Measurements from ENCODE around the gene DUOXA1. TPM values are rescaled to one million over a fixed set of nuclear protein-coding genes. Genes with fewer than 3 reads are reported as not detected.

The DUOXA1 gene
- total and polyA plus RNA-seq, 3 experiments from 2014 or later: 0.09 to 0.29 TPM; not detected in 1

DNA sequence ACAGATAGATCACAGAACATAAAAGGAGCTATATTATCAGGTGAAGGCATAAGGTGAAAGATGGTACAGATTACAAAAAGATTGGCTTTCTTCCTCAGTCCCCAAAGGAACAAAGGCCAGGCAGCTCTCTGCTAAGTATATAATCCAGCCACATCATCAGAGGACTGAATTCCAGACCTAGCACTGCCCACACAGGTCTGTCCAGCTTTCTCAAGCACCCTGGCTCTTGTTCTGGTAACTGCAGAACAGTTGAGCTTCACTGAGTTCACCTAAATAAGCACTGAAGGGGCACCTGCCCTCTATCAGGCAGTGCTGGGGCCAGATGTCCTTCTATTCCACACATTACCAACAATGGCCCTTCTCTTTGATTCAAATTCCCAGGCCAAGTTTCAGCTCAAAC, 6.3 kb downstream of the DUOXA1 start:
- Histone ChIP-seq H3K9me3 (ENCODE audit: low read length) (no peaks in the 10 kb centered on the region), H3K4me3 (ENCODE audit: low read length) (no peak overlapping the region), H3K27ac (ENCODE audit: low read depth, low read length) (no peak overlapping the region), H3K4me1 (ENCODE audit: insufficient read depth, low read length) (no peaks in the 10 kb centered on the region), H3K27me3 (ENCODE audit: insufficient read depth, low read length, poor library complexity, severe bottlenecking) (peaks cover 23% of the 10 kb centered on the region), H3K36me3 (ENCODE audit: insufficient read depth, low read length) (no peaks in the 10 kb centered on the region)
- Mint-ChIP-seq H3K4me1 (peaks cover under 1 to 1% (median under 1%) of the 10 kb centered on the region in 3 donors), H3K27me3 (peaks cover 18 to 72% of the 10 kb centered on the region in 2 donors), H3K36me3 (no peaks in the 10 kb centered on the region), H3K9me3 (no peaks in the 10 kb centered on the region), H3K4me3 (no peak overlapping the region), H3K27ac (no peak overlapping the region)
- no peak for DNase-seq
- CTCF ChIA-PET: interaction anchor here (1.0 to 1.1 kb wide), 2 partner anchors 9 to 276 kb away, joined by 3 to 4 read pairs; partner anchors contain the start of genes DUOX2 and DUOXA2
- POLR2A ChIA-PET: no interaction called here

DNA sequence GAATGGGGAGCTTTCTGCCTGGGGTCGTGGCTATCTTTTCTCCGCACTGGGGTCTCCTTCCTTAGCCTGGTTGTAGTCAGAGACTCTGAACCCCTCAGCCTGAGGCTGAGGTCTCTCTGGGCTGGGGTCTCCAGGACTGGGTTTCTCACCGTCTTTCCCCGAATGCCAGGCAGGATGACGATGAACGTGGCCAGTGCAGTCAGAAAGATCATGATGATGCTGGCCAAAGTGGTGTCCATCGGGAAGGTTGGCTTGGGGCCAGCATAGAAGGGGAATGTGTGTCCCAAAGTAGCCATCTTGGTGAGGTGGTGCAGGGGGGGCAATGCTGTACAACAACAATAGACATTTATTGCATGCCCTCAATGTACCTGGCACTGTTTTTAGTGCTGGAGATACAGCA, 7.0 kb downstream of the DUOXA1 start:
- ChIA-PET POLR2A (no interaction called here), CTCF (interaction anchor here (1.0 to 1.8 kb wide), 2 partner anchors 8 to 13 kb away, joined by 4 read pairs; partner anchors contain the start of genes DUOX2 and DUOXA2)
- H3K27ac ChIP-seq (ENCODE audit: low read depth, low read length): no peak overlapping the region
- H3K36me3 Mint-ChIP-seq: no peaks in the 10 kb centered on the region
- H3K27ac Mint-ChIP-seq: no peak overlapping the region
- no peaks in the 10 kb centered on the region for H3K36me3 ChIP-seq (ENCODE audit: insufficient read depth, low read length)
- no peaks in the 10 kb centered on the region for H3K9me3 ChIP-seq (ENCODE audit: low read length)
- peaks cover 5 to 7% (median 6%) of the 10 kb centered on the region in 3 donors for H3K4me1 Mint-ChIP-seq
- peaks cover 18% of the 10 kb centered on the region for H3K27me3 ChIP-seq (ENCODE audit: insufficient read depth, low read length, poor library complexity, severe bottlenecking)
- H3K4me3 ChIP-seq (ENCODE audit: low read length): no peak overlapping the region
- H3K4me1 ChIP-seq (ENCODE audit: insufficient read depth, low read length): peaks cover 3% of the 10 kb centered on the region
- H3K27me3 Mint-ChIP-seq: peaks cover 24 to 72% of the 10 kb centered on the region in 2 donors
- no peak for DNase-seq
- H3K4me3 Mint-ChIP-seq: no peak overlapping the region
- H3K9me3 Mint-ChIP-seq: no peaks in the 10 kb centered on the region

DNA sequence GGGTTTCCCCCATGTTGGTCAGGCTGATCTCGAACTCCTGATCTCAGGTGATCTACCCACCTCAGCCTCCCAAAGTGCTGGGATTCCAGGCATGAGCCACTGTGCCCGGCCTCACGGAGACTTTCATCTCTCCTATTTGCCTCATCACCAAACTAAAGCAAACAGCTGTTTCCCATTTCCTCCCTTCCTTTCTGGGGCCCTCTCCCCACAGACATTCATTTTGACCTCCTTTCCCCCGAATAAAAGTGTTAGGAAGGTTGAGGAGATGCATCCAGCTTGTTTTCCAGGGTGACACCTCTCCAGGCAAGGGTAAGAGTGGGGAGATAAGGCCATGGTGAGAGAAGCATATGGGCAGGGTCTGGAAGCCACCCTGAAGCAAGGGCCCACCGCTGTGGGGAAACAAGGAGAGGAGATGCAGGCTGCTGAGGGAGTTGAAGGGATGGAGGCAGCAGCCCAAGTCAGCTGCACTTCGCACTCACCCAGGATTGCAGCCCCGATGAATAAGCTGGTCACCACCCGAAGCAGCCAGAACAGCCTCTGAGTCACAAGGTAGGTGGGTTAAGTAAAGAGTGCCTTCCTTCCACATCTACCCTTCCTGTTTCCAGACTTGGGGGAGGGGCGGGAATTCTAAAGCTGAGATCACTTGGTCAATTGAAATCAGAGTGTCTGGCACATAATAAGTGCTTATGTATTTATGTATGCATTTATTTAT, 7.8 kb downstream of the DUOXA1 start:
- H3K4me3 ChIP-seq (ENCODE audit: low read length): no peak overlapping the region
- H3K9me3 Mint-ChIP-seq: no peaks in the 10 kb centered on the region
- H3K36me3 Mint-ChIP-seq: no peaks in the 10 kb centered on the region
- H3K27ac ChIP-seq (ENCODE audit: low read depth, low read length): no peak overlapping the region
- H3K36me3 ChIP-seq (ENCODE audit: insufficient read depth, low read length): no peaks in the 10 kb centered on the region
- no peak overlapping the region for H3K27ac Mint-ChIP-seq
- H3K27me3 Mint-ChIP-seq: peaks cover 24 to 76% of the 10 kb centered on the region in 2 donors
- H3K4me3 Mint-ChIP-seq: no peak overlapping the region
- peaks cover 24% of the 10 kb centered on the region for H3K27me3 ChIP-seq (ENCODE audit: insufficient read depth, low read length, poor library complexity, severe bottlenecking)
- H3K4me1 ChIP-seq (ENCODE audit: insufficient read depth, low read length): peaks cover 12% of the 10 kb centered on the region
- POLR2A ChIA-PET: no interaction called here
- H3K9me3 ChIP-seq (ENCODE audit: low read length): no peaks in the 10 kb centered on the region
- no peak for DNase-seq
- peaks cover 12 to 15% (median 14%) of the 10 kb centered on the region in 3 donors for H3K4me1 Mint-ChIP-seq
- CTCF ChIA-PET: interaction anchor here (1.3 to 1.8 kb wide), 2 partner anchors 8 to 14 kb away, joined by 4 read pairs; partner anchors contain the start of genes DUOX1 and DUOXA1

DNA sequence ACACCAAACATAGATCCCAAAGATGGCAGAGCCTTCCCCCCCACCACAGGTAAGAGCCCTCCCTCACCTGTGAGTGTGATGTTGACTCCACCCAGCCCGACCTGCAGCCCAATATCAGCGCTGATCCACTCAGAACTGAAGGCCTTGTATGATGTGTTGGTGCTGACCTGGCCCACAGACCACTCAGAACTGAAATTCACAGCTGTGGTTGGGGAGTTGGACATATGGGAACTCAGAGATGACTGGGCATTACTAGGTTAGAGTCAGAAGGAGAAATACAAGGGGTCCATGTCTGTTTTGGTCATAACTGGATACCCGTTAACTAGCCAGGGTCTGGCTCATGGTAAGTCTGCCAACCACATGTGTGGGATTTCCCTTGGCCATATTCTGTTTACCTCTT, 8.7 kb downstream of the DUOXA1 start:
- Histone ChIP-seq H3K9me3 (ENCODE audit: low read length) (no peaks in the 10 kb centered on the region), H3K27ac (ENCODE audit: low read depth, low read length) (no peak overlapping the region), H3K4me3 (ENCODE audit: low read length) (no peak overlapping the region), H3K36me3 (ENCODE audit: insufficient read depth, low read length) (no peaks in the 10 kb centered on the region), H3K4me1 (ENCODE audit: insufficient read depth, low read length) (peaks cover 19% of the 10 kb centered on the region), H3K27me3 (ENCODE audit: insufficient read depth, low read length, poor library complexity, severe bottlenecking) (peaks cover 29% of the 10 kb centered on the region)
- CTCF ChIA-PET: interaction anchor here (1.0 to 1.8 kb wide), 3 partner anchors 9 to 42 kb away, joined by 3 to 4 read pairs (median 4); partner anchors contain the start of genes DUOX1 and DUOXA1
- Mint-ChIP-seq H3K4me3 (no peak overlapping the region), H3K4me1 (peaks cover 16 to 22% (median 20%) of the 10 kb centered on the region in 3 donors), H3K27me3 (peaks cover 23 to 78% of the 10 kb centered on the region in 2 donors), H3K9me3 (no peaks in the 10 kb centered on the region), H3K36me3 (no peaks in the 10 kb centered on the region), H3K27ac (peak overlapping the region in 2 of 8 donors; percentile 23 to 31)
- no peak for DNase-seq
- POLR2A ChIA-PET: no interaction called here

DNA sequence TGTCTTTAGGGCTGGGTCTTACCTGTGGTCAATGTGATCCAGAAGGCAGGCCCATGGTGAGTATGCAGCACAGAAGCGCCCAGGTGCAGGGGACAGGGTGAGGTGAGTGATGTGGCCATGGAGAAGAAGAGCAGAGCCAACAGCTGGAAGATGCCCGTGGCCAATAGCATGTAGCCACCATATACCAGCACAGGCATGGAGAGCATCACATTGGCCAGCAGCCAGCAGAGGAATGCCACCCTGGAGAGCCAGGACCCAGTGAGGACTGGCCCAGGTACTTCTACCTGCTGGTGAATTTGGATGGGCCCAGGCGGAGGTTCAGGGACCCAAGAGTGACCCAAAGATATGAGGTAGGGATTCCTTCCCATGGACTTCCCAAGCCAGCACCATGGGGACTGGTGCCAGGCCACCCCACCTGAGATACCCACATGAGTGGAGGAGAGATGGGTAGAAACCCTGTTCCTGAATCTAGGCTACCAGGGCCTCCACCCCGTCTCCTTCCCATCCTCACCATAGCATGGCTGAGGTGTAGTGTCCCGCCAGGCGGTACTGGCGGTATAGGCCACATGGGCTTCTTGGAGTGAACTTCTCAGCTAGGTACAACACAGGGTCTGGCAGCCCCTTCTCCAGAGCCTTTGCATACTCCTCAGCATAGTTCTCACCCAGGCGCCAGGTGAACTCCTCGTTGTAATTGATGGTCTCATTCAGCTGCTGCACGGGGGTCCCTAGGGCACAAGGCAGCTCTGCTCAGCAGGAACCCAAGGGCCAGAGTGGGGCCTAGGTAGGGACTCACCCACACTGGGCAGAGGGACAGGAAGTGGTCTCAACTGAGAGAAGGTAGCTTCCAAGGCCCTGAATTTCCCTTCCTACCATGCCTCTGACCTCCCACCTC, 9.4 kb downstream of the DUOXA1 start:
- H3K27ac Mint-ChIP-seq: peak overlapping the region in 1 of 8 donors; percentile 34
- no peak overlapping the region for H3K27ac ChIP-seq (ENCODE audit: low read depth, low read length)
- H3K36me3 Mint-ChIP-seq: no peaks in the 10 kb centered on the region
- peaks cover 22 to 78% of the 10 kb centered on the region in 2 donors for H3K27me3 Mint-ChIP-seq
- H3K27me3 ChIP-seq (ENCODE audit: insufficient read depth, low read length, poor library complexity, severe bottlenecking): peaks cover 36% of the 10 kb centered on the region
- ChIA-PET POLR2A (no interaction called here), CTCF (interaction anchor here (1.0 to 1.3 kb wide), 2 partner anchors 10 to 42 kb away, joined by 3 to 4 read pairs; partner anchors contain the start of genes DUOX1 and DUOXA1)
- no peaks in the 10 kb centered on the region for H3K9me3 Mint-ChIP-seq
- no peaks in the 10 kb centered on the region for H3K9me3 ChIP-seq (ENCODE audit: low read length)
- H3K4me1 ChIP-seq (ENCODE audit: insufficient read depth, low read length): peaks cover 19% of the 10 kb centered on the region
- H3K4me3 ChIP-seq (ENCODE audit: low read length): no peak overlapping the region
- H3K36me3 ChIP-seq (ENCODE audit: insufficient read depth, low read length): no peaks in the 10 kb centered on the region
- peak in 1 of 5 donors; percentile 25 for DNase-seq
- H3K4me1 Mint-ChIP-seq: peaks cover 16 to 28% (median 21%) of the 10 kb centered on the region in 3 donors
- no peak overlapping the region for H3K4me3 Mint-ChIP-seq

DNA sequence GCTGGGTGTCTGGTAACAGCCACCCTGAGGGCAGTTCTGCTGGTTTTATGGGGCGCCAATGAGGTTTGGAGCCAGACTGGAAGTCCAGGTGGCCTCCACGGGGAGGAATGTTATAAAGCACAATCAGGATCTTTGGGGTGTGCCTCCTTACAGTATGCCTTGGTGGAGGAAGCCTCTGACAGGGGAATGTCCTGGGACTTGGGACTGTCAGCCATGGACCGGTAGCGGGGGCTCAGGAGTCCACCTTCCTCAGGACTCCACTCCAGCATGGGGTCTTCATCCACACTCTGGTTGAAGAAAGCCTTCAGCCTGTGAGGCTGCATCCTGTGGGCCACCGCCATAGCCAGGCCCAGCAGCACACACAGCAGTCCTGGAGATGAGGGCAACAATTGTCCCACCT, 10.7 kb downstream of the DUOXA1 start:
- H3K36me3 ChIP-seq (ENCODE audit: insufficient read depth, low read length): no peaks in the 10 kb centered on the region
- peaks cover 19 to 36% (median 29%) of the 10 kb centered on the region in 3 donors for H3K4me1 Mint-ChIP-seq
- peaks cover 28 to 78% of the 10 kb centered on the region in 2 donors for H3K27me3 Mint-ChIP-seq
- H3K9me3 ChIP-seq (ENCODE audit: low read length): no peaks in the 10 kb centered on the region
- H3K27me3 ChIP-seq (ENCODE audit: insufficient read depth, low read length, poor library complexity, severe bottlenecking): peaks cover 49% of the 10 kb centered on the region
- H3K4me1 ChIP-seq (ENCODE audit: insufficient read depth, low read length): peaks cover 25% of the 10 kb centered on the region
- POLR2A ChIA-PET: no interaction called here
- no peak overlapping the region for H3K27ac ChIP-seq (ENCODE audit: low read depth, low read length)
- H3K27ac Mint-ChIP-seq: no peak overlapping the region
- H3K9me3 Mint-ChIP-seq: no peaks in the 10 kb centered on the region
- peak in 1 of 5 donors; percentile 14 for DNase-seq
- peaks cover 0 to under 1% (median 0%) of the 10 kb centered on the region in 3 donors for H3K36me3 Mint-ChIP-seq
- CTCF ChIA-PET: interaction anchor here (0.9 to 1.5 kb wide), 7 partner anchors 8 to 285 kb away, joined by 3 to 14 read pairs (median 5); no protein-coding TSS in a partner anchor
- H3K4me3 Mint-ChIP-seq: no peak overlapping the region
- H3K4me3 ChIP-seq (ENCODE audit: low read length): no peak overlapping the region

DNA sequence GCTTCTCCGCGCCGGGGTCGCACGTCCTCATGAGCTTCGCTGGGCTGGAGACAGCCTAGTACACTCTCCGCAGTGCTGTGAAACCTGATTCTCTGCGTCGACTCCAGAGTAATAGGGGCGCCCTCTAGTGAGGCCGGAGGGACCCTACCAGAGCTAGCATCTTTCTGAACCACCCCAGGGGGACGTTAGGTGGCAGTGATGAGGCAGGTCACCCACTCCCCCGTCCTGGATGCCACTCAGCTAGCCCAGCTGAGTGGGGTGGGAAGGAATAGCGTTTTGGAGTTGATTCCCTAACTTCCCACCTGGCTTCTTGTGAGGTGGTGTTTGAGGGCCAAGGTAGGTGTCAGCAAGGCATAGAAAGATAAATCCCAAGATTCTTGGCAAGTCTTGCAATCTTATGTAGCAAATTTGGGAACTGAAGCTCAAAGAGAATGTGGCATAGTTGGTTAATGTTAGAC, 11.5 kb downstream of the DUOXA1 start:
- Mint-ChIP-seq H3K4me1 (peaks cover 24 to 44% (median 37%) of the 10 kb centered on the region in 3 donors), H3K36me3 (peaks cover 0 to 2% (median 0%) of the 10 kb centered on the region in 3 donors), H3K27ac (no peak overlapping the region), H3K9me3 (no peaks in the 10 kb centered on the region), H3K27me3 (peaks cover 36 to 80% of the 10 kb centered on the region in 2 donors), H3K4me3 (peak overlapping the region; percentile 33 to 90 (median 82))
- Histone ChIP-seq H3K27me3 (ENCODE audit: insufficient read depth, low read length, poor library complexity, severe bottlenecking) (peaks cover 51% of the 10 kb centered on the region), H3K9me3 (ENCODE audit: low read length) (no peaks in the 10 kb centered on the region), H3K4me1 (ENCODE audit: insufficient read depth, low read length) (peaks cover 32% of the 10 kb centered on the region), H3K27ac (ENCODE audit: low read depth, low read length) (no peak overlapping the region), H3K36me3 (ENCODE audit: insufficient read depth, low read length) (no peaks in the 10 kb centered on the region), H3K4me3 (ENCODE audit: low read length) (peak overlapping the region; percentile 55)
- POLR2A ChIA-PET: interaction anchor here (1.0 kb wide), 1 partner anchor 284 kb away, joined by 3 read pairs; a partner anchor contains a TSS
- CTCF ChIA-PET: interaction anchor here (0.6 to 1.5 kb wide), 30 partner anchors 8 to 550 kb away, joined by 3 to 14 read pairs (median 4); partner anchors contain the start of genes DUOX1 and DUOXA1
- peak; percentile 68 to 86 (median 69) for DNase-seq

All from CD8-positive, alpha-beta memory T cell (primary cell).